NCI-H69 (cell line): Measurements from ENCODE around the gene MYO5A.
"Not testable (repeated sequence)": the region's sequence is repeated elsewhere in the genome, so short reads cannot be mapped to it uniquely, and the experiment has no call there.

Experiments used
- DNase-seq: peaks from one replicate; lab custom pipeline; 2025; lab: John Stamatoyannopoulos, UW

Gene MYO5A

DNA sequence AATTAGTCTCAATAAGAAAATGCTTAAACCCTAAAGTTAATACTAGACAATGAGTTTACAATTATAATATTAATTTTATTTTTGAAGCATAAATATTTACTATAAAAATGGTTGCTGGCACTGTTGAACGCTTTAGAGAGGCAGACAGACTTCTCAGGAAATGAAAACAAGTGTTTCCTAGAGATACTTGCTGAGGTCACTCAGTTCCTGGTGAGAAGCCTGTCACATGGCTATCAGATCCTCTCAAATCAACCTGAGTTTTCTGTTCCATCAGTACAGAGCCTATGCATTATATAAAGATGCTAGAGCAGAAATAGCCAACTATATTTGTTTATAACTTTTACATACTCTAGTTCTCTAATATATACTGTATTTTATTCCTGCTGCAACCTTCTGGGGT, 109.2 kb downstream of the MYO5A start:
- DNase-seq: no peak

DNA sequence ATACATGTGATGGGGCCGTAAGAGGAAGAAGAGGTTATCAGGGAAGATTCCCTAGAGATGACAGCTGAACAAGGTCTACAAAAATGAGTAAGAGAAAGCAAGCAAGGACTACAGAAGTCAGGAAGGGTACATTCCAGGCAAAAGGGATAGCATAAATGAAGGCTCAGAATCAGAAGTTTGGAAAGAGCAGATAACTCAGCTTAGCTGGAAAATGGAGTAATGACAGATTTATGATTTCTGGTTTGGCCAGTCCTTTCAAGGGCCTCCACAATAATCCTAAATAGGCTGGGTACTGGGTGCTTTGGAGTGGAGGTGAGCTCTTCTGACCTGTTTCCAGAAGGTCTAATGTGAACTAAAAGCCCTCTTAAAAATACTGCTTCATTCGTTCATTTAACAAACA, 110.7 kb downstream of the MYO5A start:
- no peak for DNase-seq

- no peak for DNase-seq
Observed at GRCh38 chr15:52417521-52417920, 111.2 kb downstream of the MYO5A start.

GRCh38 chr15:52416566-52416965, 112.1 kb downstream of the MYO5A start:
- DNase-seq: not testable (repeated sequence)

- no peak for DNase-seq
Observed at GRCh38 chr15:52415628-52416027, 113.1 kb downstream of the MYO5A start.

GRCh38 chr15:52414936-52415335, 113.7 kb downstream of the MYO5A start:
- no peak for DNase-seq

DNA sequence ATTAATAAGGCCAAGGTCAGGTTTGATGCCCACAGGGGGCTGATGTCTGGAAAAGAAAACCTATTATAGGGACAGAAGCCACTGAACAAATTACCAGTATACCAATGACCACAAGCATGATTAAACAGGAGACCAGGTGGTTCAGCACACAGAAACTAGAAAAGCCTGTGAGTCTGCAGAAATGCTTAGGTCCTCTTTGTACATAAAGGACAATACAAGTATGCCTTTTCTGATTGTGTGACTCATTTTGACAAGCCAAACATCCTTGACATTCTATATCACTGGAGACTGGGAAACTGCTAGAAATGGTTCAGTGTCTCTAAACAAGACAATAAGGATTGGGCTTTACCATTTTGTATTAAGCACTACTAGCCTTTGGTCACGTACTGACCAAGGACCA, 119.9 kb downstream of the MYO5A start:
- DNase-seq: peak; percentile 9

DNA sequence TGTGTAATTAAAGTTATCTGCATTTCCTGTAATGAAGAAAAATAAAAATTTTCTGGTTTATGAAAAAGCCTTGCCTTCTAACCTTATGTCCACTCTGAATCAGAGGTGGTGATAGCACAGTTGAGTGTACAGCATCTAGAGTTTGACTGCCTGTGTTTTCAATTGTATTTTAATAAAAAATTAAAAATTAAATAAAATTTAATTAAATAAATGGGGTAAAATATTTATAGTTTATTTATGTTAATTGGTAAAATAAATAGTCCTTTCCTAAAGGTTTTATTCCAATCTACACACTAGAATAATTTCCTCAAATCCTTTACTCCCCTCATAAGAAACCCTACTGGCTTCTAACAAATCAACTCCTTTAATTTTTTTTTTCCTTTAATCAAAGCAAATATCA, 121.3 kb downstream of the MYO5A start:
- DNase-seq: no peak

DNA sequence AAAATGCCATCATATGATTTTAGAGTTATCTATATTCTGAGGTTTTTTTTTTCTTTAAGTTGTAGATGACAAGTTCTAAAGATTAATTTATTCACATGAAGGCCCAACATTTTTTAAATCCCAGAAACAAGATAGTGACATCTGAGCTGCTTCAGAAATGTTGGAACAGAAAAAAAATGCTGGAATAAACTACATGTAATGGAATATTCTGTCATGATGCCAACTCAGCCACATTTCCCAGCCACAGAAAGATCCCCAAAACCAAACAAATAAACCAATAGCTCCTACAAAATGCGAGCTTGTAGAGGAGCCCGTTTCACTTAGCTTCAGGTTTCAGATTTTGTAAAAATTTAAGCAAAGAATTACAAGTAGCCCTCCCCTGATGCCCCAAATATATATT, 122.1 kb downstream of the MYO5A start:
- DNase-seq: no peak

DNA sequence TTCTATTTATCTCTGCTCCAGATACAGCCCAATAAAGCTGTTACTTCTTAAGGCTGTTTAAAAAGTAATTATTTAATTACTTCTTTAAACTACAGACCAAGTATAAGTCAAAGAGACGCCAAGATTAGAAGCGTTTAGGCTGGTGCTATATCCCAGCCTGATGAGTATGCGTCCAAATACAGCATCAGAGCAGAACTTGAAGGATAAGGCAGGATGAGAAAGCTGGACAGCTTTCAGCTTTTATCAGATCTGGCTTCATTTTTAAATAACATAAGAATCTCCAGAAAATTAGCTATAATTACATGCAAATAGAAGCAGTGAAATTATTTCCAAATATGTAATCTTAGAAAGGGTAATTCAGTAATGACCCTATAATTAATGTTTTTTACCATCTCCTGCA, 122.8 kb downstream of the MYO5A start:
- peak; percentile 70 for DNase-seq

- no peak for DNase-seq
Observed at GRCh38 chr15:52397118-52397517, 131.6 kb downstream of the MYO5A start.

DNA sequence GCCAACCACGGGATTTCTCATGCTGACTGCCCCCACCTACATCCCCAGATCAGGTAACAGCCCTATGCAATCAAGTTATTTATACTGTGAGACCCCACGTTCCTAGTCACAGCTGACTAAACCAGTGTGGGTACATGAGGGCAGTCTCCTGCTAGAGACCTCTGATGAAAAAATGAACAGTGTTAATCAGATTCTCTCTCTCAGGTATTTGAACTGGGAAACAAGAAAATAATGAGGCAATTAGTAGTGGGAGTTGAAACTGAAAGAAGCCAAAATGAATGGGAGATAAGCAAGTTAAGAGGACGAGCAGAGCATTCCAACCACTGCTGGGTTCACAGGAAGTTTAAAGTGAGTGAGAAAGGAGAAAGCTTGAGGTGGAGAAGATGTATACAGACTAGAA, 134.6 kb downstream of the MYO5A start:
- DNase-seq: peak; percentile 36

DNA sequence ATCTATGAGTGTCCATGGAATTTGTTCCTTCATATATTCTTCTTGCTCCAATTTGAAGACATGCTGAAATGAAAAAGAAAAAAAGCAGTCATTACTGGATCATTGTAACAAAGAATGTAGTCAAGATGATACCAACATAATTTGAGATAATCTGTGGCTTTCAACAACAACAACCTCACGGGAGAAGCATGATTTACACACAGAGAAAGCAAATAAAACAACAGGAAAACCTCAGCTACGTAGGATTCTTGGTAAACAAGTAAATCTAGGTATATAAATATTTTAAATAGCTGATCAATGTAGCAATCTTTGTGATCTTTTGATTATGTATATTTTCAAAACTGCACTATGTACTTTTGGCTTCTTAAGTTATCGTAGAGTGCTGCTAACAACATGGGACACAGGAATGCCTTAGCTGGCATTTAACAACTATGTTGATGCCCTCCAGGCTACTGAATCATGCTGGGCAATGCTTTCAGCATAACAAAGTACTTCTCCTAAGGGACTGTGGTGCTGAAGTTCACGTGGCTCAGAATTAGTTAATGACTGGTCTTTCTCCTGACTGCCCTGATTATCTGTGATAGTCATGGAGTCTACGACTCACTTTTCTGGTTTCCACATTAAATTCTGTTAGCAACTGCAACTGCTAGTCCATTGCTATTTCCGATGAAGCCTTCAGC, 136.5 kb downstream of the MYO5A start:
- peak; percentile 56 for DNase-seq

GRCh38 chr15:52391069-52391468, 137.6 kb downstream of the MYO5A start:
- no peak for DNase-seq

DNA sequence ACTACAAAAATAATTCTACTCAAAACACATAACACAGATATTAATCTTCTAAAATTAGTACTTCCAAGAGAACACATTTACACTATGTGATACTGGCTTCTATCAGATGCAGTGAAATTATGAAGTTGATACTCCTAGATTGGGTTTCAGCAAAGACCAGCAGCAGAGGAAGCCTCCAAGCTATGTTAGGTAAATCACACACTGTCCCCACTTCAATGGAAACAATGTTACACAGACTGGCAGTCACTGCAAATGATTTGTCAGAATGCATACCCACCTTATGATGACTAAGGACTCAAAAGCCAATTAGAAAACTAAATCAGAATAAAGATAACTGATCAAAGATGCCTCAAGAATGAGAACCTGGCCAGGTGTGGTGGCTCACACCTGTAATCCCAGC, 143.0 kb downstream of the MYO5A start:
- DNase-seq: no peak

- DNase-seq: no peak
Observed at GRCh38 chr15:52383100-52383588, 145.5 kb downstream of the MYO5A start.

GRCh38 chr15:52382647-52383046, 146.0 kb downstream of the MYO5A start:
- no peak for DNase-seq

DNA sequence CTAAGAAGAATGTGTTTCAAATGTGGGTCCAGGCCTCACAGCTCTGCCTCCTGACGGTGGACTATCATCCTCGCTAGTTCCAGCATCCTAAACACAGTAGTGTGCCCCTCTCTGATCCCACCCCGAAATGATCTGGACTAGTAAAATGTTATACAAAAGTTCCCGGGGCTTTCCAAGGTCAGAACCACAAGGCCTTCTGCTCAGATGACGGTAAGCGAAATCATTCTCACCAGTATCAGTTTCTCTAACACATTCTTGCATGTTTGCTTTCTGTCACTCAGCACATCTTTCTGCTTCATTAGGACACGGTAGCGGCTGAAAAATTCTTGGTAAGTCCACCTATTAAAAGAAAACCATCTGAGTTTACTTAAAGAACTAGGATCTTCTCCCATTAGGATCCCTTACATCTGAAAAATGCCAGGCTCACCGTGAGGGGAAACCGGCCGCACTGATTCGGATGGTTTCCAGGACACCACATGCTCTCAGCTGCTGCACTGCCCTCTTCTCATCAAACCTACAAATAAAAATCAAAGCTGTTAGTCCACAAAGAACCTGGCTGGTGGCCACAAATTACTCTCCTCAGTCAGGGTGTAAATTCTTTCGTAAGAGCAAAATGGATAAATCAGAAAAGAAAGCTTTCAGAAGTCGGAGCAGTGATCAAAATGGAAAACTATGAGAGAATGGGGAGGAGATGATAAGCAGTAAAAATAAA, 149.1 kb downstream of the MYO5A start:
- DNase-seq: no peak

GRCh38 chr15:52378746-52379394, 149.8 kb downstream of the MYO5A start:
- DNase-seq: no peak

DNA sequence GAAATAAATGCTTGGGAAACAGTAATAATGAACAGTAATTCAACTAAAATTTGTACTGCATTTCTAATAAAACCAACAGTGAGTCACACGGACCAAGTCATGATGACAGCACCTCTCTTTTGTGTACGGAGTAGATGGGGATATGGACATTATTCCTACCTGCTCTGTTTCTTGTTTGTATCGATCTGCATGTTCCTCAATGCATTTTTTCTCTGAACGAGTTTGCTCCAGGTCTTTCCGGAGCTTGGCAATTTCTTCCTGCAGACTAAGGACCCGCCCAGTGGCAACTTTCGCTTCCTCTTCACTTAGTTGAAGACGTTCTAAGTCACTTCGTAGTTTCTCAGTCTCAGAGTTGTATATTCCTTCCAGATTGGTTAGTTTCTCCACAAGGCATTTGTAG, 158.7 kb downstream of the MYO5A start:
- no peak for DNase-seq

DNA sequence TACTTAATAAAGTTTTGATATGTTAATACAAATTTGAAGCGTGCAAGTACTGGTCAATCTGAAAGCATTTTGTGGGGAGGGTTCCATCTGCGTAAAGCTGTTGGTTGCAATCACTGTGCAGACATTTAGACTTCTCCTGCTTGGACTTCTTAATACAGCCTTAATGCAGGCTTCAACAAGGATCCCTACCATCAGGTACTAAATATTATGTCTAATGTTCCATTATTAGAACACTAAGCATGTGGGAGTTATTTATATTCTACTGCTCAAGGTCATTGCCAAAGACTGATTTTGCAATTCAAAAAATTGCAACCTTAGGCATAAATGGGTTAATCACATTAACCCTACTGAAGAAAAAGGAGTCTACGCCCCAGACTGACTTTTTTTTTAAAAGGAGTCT, 159.2 kb downstream of the MYO5A start:
- no peak for DNase-seq

DNA sequence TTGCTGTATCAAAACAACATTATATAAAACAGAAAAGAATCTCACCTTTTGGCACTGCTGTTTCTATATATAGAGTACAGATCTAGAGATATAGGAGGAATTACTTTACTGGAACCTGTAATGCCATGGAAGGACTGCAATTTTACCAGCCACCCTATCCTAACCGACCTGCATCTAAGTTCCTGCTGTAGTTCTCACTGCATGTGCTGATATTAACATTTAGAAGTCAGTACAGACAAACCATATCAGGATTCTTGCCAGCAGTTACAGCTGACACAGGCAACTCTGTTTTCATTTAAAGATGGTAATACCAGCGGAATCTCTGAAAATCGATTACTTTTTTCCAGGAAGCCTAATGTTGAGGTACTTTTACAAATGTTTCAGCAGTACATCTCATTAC, 159.7 kb downstream of the MYO5A start:
- no peak for DNase-seq

DNA sequence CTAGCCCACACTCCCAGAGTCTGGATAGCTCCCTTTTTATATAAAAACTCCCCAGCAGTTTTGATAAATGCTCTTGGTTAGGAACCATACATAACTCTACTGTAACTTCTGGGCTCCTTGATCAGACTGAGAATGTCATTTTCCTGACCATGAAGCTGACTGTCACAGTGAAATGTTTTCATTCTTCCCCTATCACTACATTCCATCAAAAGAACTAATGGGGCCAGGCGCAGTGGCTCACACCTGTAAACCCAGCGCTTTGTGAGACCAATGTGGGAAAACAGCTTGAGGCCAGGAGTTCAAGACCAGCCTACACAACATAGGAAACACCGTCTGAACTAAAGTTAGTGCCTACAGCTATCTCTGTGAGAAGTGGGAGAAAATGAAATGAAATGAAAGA, 160.3 kb downstream of the MYO5A start:
- no peak for DNase-seq
